GM18868 (cell line): Measurements from ENCODE around the gene ERC1.
"Not testable (repeated sequence)": the region's sequence is repeated elsewhere in the genome, so short reads cannot be mapped to it uniquely, and the experiment has no call there.

Experiments used
- ATAC-seq: cut with Tn5 transposase; IDR thresholded peaks from one replicate; pipeline ENCODE4 v1.9.1; 2021; ENCODE audit warnings: mild to moderate bottlenecking, moderate library complexity; ENCODE audit not compliant: unreplicated experiment

The ERC1 gene

DNA sequence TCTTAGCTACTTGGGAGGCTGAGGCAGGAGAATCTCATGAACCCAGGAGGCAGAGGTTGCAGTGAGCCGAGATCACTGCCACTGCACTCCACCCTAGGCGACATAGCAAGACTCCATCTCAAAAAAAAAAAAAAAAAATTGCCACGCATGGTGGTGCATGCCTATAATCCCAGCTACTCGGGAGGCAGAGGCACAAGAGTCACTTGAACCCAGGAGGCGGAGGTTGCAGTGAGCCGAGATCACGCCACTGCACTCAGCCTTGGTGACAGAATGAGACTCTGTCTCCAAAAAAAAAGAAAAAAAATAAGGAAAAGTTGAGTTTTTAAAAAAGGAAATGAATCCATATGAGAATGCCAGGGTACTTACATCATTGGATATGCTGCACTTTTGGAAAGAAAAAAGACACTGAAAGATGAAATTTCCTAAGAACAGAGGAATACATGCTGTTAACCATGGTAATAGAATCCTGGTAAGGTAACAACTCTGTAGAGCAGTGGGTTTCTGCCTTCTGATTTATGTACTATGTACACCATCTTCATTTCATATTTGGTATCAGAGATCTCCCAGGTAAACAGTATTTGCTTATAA is 222.7 kb downstream of the ERC1 start:
- no peak for ATAC-seq

DNA sequence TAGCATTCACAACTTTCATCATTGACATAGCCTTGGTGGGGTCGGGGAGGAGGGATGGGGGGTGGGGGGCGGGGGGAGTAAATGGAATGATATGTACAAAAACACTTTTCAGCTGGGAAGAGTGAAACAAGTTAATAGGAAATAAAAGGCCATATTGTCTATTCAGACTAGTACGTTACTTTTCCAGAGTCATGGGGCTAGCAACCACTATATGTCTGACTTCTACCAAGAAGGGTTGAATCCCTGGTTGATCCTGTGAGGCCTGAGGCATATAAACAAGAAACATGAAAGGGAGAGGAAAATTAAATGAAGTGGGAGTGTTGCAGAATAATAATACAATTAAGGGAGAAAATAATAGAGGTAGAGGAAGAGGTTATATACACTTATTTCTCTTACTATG is 225.5 kb downstream of the ERC1 start:
- no peak for ATAC-seq

DNA sequence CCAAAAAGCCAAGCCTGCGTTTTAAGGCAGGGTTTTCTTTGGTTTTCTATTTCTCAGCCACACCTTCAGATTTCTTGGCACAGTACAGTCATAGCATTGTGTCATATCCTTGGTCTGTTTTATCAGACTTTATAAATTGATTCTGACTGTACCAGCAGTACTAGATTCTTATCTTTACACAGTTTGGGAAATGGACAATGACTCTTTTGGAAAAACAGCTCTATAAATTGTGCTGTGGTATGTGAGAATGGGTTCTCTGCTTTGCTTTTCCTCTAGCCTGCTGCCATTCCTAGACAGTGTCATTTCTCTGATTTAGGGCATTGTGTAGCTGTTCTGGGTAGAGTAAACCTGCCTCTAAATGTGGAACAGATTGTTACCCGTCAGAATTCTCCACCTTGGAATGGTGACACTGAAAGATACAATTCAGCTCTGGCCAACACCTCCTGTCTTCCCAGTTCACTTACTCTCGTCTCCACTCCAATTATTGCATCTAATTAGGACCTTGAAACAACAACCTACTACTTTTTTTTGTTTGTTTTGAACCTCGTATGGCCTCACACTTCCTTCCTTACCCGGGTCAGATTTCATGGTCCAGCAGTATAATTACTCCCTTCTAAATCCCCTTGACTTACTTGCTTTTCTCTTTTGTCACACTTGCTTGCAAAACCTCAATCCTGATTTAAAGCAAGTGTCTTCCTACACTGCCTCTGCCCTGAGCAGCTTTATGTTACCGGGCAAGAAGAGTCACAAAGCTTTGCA is 226.3 kb downstream of the ERC1 start:
- ATAC-seq, result no peak

DNA sequence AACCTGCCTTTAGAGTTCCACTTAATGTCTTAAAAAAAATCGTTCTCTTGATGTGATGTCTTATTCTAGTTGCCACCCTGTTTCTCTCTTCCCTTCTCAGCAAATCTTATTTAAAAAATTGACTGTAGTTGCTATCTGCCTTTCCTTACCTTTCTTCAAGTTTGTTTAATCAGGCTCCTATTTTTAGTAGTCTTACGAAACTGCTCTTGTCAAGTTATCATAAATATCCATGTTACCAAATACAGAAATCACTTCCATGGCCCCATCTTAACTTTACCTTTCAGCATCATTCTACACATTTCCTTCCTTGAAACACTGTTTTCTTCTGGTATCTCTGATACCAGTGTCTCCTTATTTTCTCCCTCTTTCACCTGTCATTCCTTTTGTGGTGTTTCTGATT is 227.3 kb downstream of the ERC1 start:
- no peak for ATAC-seq

DNA sequence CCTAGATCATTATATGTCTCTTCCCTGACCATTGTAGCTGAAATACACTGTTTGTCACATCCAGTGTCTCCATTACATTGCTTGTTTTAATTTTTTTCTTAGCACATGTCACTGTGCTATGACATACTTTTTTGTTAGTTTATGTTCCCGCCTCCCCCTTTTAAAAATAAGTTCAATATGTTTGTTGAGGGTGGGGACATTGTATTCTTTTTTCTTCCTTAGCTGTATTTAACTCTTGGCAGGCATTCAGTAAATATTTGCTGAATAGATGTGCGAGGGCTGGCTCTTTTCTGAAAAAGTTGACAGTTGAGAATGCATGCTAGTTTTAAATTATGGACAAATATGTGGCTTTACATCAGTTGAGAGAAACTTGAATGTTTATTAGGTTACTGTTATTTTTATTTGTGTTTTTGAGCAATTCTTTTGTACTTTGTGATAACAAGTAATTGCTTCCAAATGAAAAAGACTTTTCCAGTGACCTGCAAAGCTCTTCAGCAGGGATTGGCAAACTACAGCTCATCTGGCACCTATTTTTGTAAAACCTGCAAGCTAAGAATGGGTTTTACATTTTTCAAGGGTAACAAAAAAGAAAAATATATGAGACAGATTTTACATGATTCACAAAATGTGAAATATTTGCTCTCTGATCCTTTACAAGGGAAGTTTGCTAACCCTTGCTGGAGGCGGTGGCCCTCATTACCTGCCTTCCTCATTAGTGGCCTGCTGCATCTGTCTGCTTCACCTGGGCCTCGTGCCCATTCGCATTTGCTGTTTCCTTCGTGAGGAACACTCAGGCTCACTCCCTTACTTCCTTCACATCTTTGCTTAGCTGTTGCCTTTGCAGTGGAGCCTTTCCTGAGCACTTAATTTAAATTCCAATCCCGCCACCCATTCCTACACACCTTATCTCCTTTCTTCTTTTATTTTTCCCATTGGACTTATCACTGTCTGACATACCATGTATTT is 229.4 kb downstream of the ERC1 start:
- ATAC-seq, result no peak

DNA sequence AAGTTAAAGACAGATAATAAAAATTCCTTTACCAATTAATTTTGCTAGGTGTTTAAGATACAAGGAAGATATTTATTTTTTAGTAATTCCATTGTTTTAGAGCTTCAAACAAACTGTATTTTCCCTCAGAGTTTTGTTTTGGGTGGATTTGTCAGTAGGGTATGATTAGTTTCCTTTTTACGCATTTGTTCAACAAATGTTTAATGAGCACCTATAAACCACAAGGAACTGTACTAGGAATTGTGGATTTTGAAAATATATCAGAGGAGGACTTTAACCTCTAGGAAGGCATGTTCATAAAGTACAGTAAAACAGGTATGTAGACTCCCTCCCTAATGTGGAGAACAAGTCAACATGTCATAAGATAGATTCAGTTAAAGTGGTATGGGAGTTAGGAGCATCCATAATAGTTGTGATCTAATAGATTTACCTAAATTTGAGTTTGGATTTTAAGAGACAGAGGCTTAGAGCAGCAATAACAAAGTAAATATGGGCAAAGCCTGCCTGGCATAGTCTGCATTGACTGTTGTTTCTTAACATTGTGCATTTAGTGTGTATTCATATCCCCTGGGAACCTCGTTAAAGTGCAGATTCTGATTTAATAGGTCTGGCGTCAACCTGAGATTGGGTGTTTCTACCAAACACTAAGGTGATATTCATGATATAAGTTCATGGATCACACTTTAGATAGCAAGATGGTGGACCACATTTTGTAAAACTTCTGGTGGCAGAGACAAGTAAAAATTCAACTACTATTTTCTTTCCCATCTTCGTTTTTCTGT is 232.0 kb downstream of the ERC1 start:
- no peak for ATAC-seq

DNA sequence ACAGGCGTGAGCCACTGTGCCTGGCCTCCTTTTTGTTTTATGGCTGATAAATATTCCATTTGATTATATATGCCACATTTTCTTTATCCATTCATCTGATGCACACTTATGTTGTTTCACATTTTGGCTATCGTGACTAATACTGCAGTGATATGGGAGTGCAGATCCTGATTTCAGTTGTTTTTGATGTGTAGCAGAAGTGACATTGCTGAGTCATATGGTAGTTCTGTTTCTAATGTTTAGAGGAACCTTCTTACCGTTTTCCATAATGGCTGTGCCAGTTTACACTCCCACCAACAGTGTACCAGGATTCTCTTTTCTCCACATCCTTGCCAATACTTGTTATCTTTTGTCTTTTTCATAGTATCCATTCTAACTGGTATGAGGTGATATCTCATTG is 235.9 kb downstream of the ERC1 start:
- no peak for ATAC-seq

DNA sequence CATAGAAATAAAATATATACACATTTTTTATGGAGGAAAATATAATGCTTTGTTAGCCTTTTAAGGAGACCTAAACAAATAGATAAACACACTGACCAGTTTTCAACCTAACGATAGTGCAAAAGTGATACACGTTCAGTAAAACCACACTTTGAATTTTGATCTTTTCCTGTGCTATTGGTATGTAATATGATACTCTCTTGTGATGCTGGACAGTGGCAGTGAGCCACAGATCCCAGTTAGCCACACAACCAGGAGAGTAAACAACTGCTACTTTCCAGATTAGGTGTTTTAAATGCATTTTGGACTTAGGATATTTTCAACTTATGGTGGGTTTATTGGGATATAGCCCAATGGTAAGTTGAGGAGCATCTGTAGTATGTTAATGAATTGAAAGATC is 243.1 kb downstream of the ERC1 start:
- ATAC-seq, result no peak

DNA sequence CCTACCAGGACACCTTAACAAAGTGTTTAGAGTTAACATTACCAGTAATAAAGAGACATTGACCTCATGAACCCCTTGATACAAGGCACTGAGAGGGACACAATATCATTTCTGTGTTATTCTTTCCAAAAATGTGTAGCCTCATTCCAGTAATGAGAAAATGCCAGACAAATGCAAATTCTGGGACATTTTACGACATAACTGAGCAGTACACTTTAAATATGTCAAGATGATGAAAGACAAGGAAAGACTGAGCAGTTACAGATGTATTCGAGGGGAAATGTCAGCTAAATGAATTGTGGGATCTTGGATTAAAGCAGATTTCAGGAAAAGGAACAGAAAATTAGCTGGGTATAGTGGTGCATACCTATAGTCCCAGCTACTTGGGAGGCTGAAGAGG is 255.6 kb downstream of the ERC1 start:
- no peak for ATAC-seq

DNA sequence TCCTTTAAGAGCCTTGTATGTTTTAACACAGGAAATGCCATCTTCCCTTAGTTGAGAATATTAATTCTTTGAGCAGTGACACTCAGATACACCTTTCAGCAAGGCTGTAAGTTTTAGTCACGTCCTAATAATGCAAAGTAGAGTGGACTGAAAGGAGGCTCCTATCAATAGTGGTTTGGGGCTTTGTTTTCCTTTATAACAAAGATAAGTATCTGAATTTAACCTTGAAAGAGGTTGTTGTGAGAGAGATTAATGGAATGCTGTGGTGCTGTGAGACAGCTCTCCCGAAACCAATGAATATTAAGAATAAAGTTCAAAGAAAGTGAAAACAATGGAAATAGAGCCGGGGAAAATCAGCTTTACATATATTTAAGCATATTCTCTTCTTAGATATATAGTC is 259.6 kb downstream of the ERC1 start:
- no peak for ATAC-seq

DNA sequence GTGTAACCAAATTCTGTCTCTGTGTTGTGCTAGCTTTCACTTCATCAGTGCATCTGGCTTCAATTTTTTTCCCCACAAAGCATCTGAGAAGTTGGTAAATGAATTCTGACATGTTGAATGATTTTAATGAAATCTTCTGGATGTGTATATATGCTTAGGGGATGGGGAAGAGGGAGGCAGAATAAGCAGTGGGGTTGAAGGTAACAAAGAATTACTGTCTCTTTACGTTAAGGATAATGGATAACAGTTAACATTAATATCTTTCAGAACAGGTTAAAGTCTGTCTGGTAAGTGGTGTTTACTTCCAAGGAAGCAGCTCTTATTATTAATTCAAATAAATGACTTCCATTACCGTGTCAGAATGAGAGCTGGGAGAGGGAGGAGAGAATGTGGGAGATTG is 261.7 kb downstream of the ERC1 start:
- ATAC-seq, result no peak

DNA sequence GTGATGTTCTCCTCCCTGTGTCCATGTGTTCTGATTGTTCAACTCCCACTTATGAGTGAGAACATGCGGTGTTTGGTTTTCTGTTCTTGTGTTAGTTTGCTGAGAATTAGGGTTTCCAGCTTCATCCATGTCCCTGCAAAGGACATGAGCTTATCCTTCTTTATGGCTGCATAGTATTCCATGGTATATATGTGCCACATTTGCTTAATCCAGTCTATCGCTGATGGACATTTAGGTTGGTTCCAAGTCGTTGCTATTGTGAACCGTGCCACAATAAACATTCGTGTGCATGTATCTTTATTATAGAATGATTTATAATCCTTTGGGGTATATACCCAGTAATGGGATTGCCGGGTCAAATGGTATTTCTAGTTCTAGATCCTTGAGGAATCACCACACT is 264.1 kb downstream of the ERC1 start:
- ATAC-seq, result not testable (repeated sequence)

DNA sequence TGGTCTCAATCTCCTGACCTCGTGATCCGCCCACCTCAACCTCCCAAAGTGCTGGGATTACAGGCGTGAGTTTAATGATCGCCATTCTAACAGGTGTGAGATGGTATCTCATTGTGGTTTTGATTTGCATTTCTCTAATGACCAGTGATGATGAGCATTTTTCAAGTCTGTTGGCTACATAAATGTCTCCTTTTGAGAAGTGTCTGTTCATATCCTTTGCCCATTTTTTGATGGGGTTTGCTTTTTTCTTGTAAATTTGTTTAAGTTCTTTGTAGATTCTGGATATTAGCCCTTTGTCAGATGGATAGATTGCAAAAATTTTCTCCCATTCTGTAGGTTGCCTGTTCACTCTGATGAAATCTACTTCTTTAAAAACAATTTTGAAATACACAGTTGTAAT is 264.8 kb downstream of the ERC1 start:
- not testable (repeated sequence) for ATAC-seq

DNA sequence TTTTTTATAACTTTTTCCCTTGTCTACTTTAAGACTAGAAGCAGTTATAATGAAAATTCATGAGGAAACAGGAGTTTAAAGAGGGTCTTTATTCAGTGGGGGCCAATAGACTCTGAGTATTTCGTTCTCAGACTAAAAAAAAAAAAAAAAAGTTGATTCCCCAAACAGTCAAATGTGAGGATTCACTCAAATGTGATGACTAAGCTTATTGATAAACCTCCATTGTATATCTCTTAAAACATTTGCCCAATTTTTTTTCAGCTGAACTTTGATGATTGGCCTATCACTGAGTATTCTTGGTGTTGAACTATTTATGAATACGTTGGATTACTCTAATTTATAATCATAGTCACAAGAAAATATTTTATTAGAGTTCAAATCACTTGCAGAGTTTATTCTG is 265.3 kb downstream of the ERC1 start:
- no peak for ATAC-seq

DNA sequence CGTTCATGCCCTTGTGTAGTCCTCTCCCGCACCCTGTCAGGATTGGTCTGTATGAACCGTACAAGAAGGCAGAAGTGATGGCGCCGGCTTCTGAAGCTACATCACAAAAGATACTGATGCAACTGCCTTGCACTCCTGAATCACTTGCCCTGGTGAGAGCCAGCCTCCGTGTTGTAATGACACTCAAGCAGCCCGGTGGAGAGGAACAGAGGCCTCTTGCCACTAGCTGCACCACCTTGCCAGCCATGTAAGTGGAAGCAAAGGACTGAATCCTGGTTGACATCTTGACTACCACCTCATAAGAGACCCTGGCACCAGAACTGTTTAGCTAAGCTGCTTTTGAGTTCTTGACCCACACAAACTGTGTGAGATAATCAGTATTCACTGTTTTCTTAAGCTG is 266.0 kb downstream of the ERC1 start:
- ATAC-seq, result no peak

DNA sequence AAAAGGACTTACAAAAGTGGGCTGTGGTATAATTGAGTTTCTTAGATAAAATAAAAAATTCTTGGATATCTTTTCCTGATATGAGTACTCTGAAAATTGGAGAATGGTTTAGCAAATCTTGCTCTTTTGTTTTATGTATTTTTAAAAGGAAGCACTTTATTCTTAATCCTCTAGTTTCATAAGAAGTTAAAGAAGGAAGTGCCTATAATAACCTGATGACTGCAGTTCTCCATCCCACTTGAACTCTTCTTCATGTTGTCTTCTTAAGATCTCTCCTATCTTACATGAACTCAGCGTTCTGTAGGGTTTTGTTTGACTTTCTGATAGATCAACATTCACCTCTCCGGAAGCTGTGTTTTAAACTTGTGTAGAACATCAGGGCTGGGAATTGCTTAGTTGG is 271.0 kb downstream of the ERC1 start:
- no peak for ATAC-seq

DNA sequence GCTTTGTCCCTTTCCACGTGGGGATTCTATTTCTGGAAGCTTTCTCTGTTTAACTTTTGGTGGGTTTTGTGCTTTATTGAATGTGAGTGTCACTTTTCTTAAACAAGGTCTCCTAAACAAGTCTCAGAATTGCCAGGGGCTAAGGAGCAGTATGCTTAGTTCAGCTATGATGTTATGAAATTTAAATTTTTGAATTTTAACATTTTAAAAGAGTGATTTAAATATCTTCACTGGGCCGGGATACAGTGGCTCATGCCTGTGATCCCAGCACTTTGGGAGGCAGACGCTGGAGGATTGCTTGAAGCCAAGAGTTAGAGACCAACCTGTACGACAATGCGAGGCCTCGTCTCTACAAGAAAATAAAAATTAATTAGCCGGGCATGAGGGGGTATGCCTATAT is 276.2 kb downstream of the ERC1 start:
- no peak for ATAC-seq

DNA sequence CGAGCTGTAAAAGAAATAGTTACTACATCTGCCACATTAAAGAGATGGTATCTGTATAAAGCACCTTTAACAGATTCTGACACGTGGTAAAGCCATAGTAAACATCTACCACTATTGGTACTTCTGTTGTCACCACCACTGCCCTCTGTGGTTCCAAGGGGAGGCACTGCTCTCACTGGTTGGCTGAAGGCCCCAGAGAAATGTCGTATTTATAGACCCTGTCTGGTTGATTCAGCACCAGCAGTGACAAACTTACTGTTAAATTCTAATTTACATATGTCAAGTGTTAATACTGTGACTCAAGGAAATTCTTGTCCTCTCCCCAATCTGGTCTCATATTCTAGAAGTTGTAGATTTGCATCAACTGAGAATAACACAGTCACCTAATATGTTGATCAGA is 281.1 kb downstream of the ERC1 start:
- ATAC-seq, result no peak

DNA sequence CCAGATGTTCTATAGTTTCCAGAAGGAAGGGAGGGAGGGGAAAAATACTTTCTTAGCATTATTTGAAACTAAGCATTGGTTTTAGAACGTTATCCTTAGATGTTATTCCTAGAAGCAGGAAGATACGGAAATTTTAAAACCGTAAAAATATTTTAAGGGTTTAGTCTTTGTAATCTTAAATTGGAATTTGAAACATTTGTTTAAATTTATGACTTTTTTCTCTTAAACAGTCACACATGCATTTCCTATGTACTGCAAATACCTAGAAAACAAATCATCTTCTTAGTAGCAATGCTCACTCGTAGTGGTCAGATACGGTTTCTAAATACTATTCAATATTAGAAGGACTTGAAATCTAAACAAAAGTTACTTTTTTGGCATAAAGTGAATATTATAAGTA is 282.0 kb downstream of the ERC1 start:
- ATAC-seq, result no peak

DNA sequence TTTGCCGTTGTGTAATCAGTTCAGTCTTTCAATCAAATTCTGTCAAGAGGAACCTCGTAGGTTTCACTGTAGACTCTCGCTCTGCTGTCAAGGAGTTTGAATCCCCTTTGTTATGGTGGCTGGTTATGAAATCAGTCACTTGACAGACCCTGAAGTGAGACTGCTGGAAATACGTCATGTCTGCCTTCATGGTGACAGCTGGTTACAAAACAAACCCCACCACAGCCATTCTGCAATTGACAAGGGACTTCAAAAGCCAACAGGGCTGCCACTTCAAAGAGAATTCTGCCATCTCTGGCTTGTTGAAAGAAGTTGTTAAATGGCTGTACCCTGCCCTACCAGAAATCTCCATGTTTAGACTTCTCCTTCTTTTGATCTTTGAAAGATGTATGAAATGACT is 286.9 kb downstream of the ERC1 start:
- ATAC-seq, result no peak

DNA sequence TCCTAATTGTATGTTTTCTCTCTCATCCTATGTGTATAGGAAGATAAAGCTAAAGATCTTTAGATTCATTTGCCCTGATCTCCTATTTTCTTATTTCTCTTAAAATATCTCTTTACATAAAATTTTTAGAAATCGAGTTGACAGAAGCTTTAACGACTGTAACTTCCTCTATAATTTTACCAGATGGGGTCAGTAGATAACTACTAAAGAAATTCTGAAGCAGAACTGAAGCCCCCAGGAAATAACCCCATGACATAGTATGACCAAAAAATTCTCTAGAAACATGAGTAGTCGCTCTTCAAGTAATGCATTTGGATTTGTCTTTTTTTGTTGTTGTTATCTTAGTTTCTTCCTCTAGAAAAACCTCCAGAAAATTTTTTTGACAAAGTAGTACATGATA is 288.0 kb downstream of the ERC1 start:
- no peak for ATAC-seq
